ENCODE measurements around the gene AIP. TPM values are rescaled to one million over a fixed set of nuclear protein-coding genes. Genes with fewer than 3 reads are reported as not detected.

The AIP gene
- total RNA-seq, 1 donor from 2014 or later, result 39.5 TPM

DNA sequence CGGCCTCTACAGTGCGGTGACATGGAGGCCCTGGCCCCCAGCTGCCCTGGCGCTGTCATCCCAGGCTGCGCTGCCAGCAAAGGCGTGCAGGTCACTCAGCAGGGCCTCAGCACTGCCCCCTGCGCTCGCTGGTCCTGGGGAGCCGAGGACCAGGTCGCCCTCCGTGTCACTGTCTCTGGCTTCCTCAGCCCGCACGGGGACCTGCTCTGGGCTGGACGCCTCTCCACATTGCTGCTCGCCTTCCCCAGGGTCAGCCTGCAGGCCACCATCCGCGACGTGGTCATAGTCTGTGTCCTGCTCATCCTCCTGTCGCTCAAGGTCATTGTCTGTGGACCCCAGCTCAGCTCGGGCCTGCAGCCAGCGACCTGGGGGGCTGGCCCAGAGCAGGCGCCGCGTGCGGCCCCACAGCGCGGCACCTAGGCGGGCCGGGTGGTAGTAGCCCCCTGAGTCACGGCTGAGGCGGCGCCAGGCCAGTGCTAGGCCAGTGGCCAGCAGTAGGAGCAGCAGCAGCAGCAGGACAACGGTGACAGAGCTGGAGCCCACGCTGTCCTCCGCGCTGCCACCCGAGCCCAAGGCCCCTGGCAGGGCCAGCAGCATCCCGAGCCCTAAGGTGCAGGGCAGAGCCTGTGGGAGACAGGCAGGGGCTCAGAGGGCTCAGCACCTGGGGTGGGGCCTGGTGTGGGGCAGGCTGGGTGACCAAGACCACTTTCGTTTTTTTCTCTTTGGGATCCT lies 46.9 kb upstream of the AIP start:
- Mint-ChIP-seq H3K4me3 (ENCODE audit: low read depth) (no peak overlapping the region), H3K27ac (no peak overlapping the region), H3K9me3 (ENCODE audit: low read depth) (no peaks in the 10 kb centered on the region), H3K4me1 (ENCODE audit: low read depth) (no peaks in the 10 kb centered on the region), H3K27me3 (no peaks in the 10 kb centered on the region), H3K36me3 (ENCODE audit: insufficient read depth) (peaks cover 3% of the 10 kb centered on the region)
- no peak for TF ChIP-seq CTCF (IDR thresholded peaks at IDR 0.05; ENCODE audit: unreplicated experiment)
- DNase-seq (ENCODE audit: low spot score, unreplicated experiment), result no peak

GRCh38 chr11:67436459-67437081 lies 46.3 kb upstream of the AIP start:
- no peaks in the 10 kb centered on the region for H3K4me1 Mint-ChIP-seq (ENCODE audit: low read depth)
- H3K9me3 Mint-ChIP-seq (ENCODE audit: low read depth), result no peaks in the 10 kb centered on the region
- H3K4me3 Mint-ChIP-seq (ENCODE audit: low read depth), result no peak overlapping the region
- DNase-seq (ENCODE audit: low spot score, unreplicated experiment), result no peak
- H3K27me3 Mint-ChIP-seq, result no peaks in the 10 kb centered on the region
- TF ChIP-seq CTCF (IDR thresholded peaks at IDR 0.05; ENCODE audit: unreplicated experiment), result no peak
- H3K27ac Mint-ChIP-seq, result no peak overlapping the region
- H3K36me3 Mint-ChIP-seq (ENCODE audit: insufficient read depth), result peaks cover 3% of the 10 kb centered on the region

DNA sequence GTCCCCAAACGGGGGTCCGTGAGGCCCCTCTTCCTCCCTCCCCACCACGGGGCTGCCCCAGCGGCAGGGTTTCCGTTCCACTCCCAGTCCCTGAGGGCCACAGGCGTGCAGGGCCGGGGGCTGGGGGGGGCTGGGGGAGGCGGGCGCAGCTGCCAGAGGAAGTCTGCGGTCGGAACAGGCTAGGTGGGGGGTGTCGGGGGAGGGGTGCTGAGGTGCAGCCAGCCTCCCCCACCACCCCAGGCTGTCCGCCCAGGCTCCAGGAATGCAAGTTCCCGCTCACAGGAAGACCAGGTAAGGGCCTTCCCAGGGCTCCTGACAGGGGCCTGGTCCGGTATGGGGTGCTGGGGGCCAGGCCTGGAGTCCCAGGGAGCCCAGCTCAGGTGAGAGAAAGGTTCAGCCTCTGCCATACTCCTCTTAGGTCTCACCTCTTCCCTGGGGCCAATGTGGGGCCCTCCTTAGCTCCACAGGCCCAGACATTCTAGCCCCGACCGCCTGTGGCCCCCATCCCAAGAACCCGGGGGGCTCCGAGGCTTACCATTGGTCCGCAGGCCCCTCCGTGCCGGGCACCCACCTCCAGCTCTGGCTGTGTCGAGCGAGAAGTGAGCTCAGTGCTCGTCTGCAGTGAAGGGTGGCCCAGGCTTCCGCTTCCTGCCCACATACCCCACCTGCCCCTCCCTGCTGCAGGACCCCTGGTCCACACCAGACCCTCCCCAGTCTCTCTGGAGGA lies 45.6 kb upstream of the AIP start, which contains the start of gene PTPRCAP:
PTPRCAP (minus strand) TSS at position 601 of the 727 bp plus-strand sequence; CDS start at position 538, 63 bp downstream.
- Mint-ChIP-seq H3K9me3 (ENCODE audit: low read depth) (no peaks in the 10 kb centered on the region), H3K27ac (no peak within 1 kb of the TSS), H3K27me3 (no peaks in the 10 kb centered on the region), H3K4me3 (ENCODE audit: low read depth) (no peak within 1 kb of the TSS), H3K36me3 (ENCODE audit: insufficient read depth) (no peaks in the 10 kb centered on the region), H3K4me1 (ENCODE audit: low read depth) (no peaks in the 10 kb centered on the region)
- DNase-seq (ENCODE audit: low spot score, unreplicated experiment), result no peak
- TF ChIP-seq CTCF (IDR thresholded peaks at IDR 0.05; ENCODE audit: unreplicated experiment), result no peak

DNA sequence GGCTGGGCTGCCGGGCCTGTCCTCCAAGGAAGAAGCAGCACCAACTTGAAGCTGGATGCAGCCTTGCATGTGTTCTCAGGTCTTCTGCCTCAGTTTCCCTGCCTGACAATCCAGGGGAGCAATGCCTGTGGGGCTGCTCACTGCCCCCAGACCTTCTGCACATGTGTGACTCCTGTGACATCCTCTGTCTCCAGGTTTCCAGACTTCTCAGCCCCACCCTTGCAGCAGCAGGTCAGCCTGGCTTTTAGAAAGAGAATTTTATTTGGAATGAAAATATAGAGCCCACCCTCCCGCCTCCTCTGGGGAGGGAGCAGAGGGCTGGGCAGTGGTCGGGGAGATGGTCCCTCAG lies 45.0 kb upstream of the AIP start:
- H3K27ac Mint-ChIP-seq, result no peak overlapping the region
- H3K4me3 Mint-ChIP-seq (ENCODE audit: low read depth), result no peak overlapping the region
- DNase-seq (ENCODE audit: low spot score, unreplicated experiment), result no peak
- TF ChIP-seq CTCF (IDR thresholded peaks at IDR 0.05; ENCODE audit: unreplicated experiment), result no peak
- H3K4me1 Mint-ChIP-seq (ENCODE audit: low read depth), result peaks cover 2% of the 10 kb centered on the region
- H3K36me3 Mint-ChIP-seq (ENCODE audit: insufficient read depth), result no peaks in the 10 kb centered on the region
- no peaks in the 10 kb centered on the region for H3K9me3 Mint-ChIP-seq (ENCODE audit: low read depth)
- H3K27me3 Mint-ChIP-seq, result no peaks in the 10 kb centered on the region

GRCh38 chr11:67438158-67438902 lies 44.5 kb upstream of the AIP start:
- Mint-ChIP-seq H3K27ac (no peak overlapping the region), H3K4me3 (ENCODE audit: low read depth) (no peak overlapping the region), H3K36me3 (ENCODE audit: insufficient read depth) (no peaks in the 10 kb centered on the region), H3K4me1 (ENCODE audit: low read depth) (peaks cover 2% of the 10 kb centered on the region), H3K27me3 (no peaks in the 10 kb centered on the region), H3K9me3 (ENCODE audit: low read depth) (no peaks in the 10 kb centered on the region)
- no peak for DNase-seq (ENCODE audit: low spot score, unreplicated experiment)
- no peak for TF ChIP-seq CTCF (IDR thresholded peaks at IDR 0.05; ENCODE audit: unreplicated experiment)

Data from progenitor cell of endocrine pancreas (in vitro differentiated cells).